GM12878 (cell line): ENCODE measurements around the gene DHRS7B. TPM values are rescaled to one million over a fixed set of nuclear protein-coding genes. Genes with fewer than 3 reads are reported as not detected.

Experiments
- ATAC-seq: fragments of 200-7000 bp; cut with Tn5 transposase; 3 replicates; pipeline ENCODE4 v1.9.1; 2020; ENCODE audit warnings: mild to moderate bottlenecking, moderate library complexity
- BruUV-seq: library from RNA; stranded (reverse); fragments of 400-500 nt; replicated peaks from 2 replicates; lab custom pipeline; 2021; lab: Mats Ljungman, UMichigan
- CTCF ChIA-PET: fragments of 300-600 bp; sonication (Branson Sonifier 250); formaldehyde crosslinking; extraction: SDS; loops from one replicate; lab custom pipeline; 2021; ENCODE audit warnings: inconsistent platforms; lab: Yijun Ruan, JAX
- POLR2A ChIA-PET: fragments of 350-600 bp; formaldehyde crosslinking; extraction: SDS; loops from one replicate; lab custom pipeline; 2021; ENCODE audit warnings: inconsistent platforms; lab: Charles Lee
- RAD21 ChIA-PET: fragments of 300-600 bp; sonication (Branson Sonifier 250); formaldehyde crosslinking; loops from one replicate; lab custom pipeline; 2023; ENCODE audit warnings: antibody characterized with exemption; ENCODE audit not compliant: unreplicated experiment; lab: Charles Lee
- SMC1A ChIA-PET: fragments of 300-600 bp; sonication (Branson Sonifier 250); formaldehyde crosslinking; loops from one replicate; lab custom pipeline; 2023; ENCODE audit not compliant: unreplicated experiment, uncharacterized antibody; lab: Charles Lee
- DNase-seq: peaks from one replicate; pipeline ENCODE4 v3.0.0-alpha.2; 2011; ENCODE audit warnings: low read depth, low spot score
- FAIRE-seq: peaks from 3 replicates; lab custom pipeline; 2011; peaks lifted over from hg19 to GRCh38; lab: Jason Lieb, UNC
- H2AFZ ChIP-seq: 2 replicates; pipeline ENCODE4 v1.6.0; 2011; ENCODE audit warnings: low read depth, low read length, control low read depth; ENCODE audit not compliant: control insufficient read depth
- H3K27ac ChIP-seq: 2 replicates; pipeline ENCODE4 v1.5.1; 2011; ENCODE audit warnings: control low read depth; ENCODE audit not compliant: control insufficient read depth, insufficient read depth
- H3K27me3 ChIP-seq, 2 experiments: replicated peaks in 1 of 2; 2 replicates each; pipeline versions ENCODE4 v1.6.0 to v1.6.1; 2011; ENCODE audit warnings: low read length in 1 of 2; ENCODE audit not compliant: control insufficient read depth in 2 of 2, insufficient read depth in 2 of 2
- H3K36me3 ChIP-seq, 2 experiments: 2 replicates each; pipeline ENCODE4 v1.5.1; 2011; ENCODE audit warnings: low read length in 1 of 2; ENCODE audit not compliant: control insufficient read depth in 2 of 2, insufficient read depth in 2 of 2
- H3K4me1 ChIP-seq: 2 replicates; pipeline ENCODE4 v1.6.1; 2011; ENCODE audit warnings: mild to moderate bottlenecking, low read length, moderate library complexity, mixed read lengths; ENCODE audit not compliant: control insufficient read depth, insufficient read depth
- H3K4me2 ChIP-seq: 2 replicates; pipeline ENCODE4 v1.6.0; 2011; ENCODE audit warnings: control low read depth; ENCODE audit not compliant: control insufficient read depth, insufficient read depth
- H3K4me3 ChIP-seq: fragments of 200-600 bp; sonication (generic); 2 replicates; pipeline ENCODE4 v1.5.1; 2016
- H3K79me2 ChIP-seq: 2 replicates; pipeline ENCODE4 v1.6.0; 2011; ENCODE audit warnings: low read length; ENCODE audit not compliant: control insufficient read depth, insufficient read depth
- H3K9ac ChIP-seq: 2 replicates; pipeline ENCODE4 v1.8.0; 2011; ENCODE audit warnings: low read length, control low read depth, mixed read lengths; ENCODE audit not compliant: control insufficient read depth, insufficient read depth
- H3K9me3 ChIP-seq: replicated peaks from 3 replicates; pipeline ENCODE4 v1.5.1; 2011; ENCODE audit warnings: mild to moderate bottlenecking, low read length; ENCODE audit not compliant: control insufficient read depth, insufficient read depth
- H4K20me1 ChIP-seq: 2 replicates; pipeline ENCODE4 v1.6.0; 2011; ENCODE audit not compliant: control insufficient read depth, insufficient read depth
- BACH1 ChIP-seq: fragments of 450-650 bp; IDR thresholded peaks from 2 replicates; pipeline ENCODE4 v1.6.1; 2017; ENCODE audit warnings: mild to moderate bottlenecking, borderline replicate concordance
- CBFB ChIP-seq: IDR thresholded peaks from 2 replicates; pipeline ENCODE4 v1.6.1; 2016; ENCODE audit warnings: antibody characterized with exemption, low read depth
- ELK1 ChIP-seq: IDR thresholded peaks from 2 replicates; pipeline ENCODE4 v1.6.1; 2012; ENCODE audit warnings: low read depth, low read length, improper control_type of control experiment
- RCOR1 ChIP-seq: conservative IDR thresholded peaks from 2 replicates; pipeline ENCODE4 v1.6.1; 2012; ENCODE audit warnings: low read depth, low read length, improper control_type of control experiment
- ZBED1 ChIP-seq: IDR thresholded peaks from 2 replicates; pipeline ENCODE4 v1.6.1; 2016; ENCODE audit warnings: borderline replicate concordance
- ZBTB11 ChIP-seq: fragments of 450-650 bp; formaldehyde crosslinking; IDR thresholded peaks from 2 replicates; pipeline ENCODE4 v1.5.0; 2022; ENCODE audit warnings: mild to moderate bottlenecking, missing genetic modification characterization
- ZNF592 ChIP-seq: fragments of 450-650 bp; IDR thresholded peaks from 2 replicates; pipeline ENCODE4 v1.6.1; 2017; ENCODE audit warnings: mild to moderate bottlenecking, moderate library complexity
- ZNF687 ChIP-seq: fragments of 450-650 bp; IDR thresholded peaks from 2 replicates; pipeline ENCODE4 v1.6.1; 2017; ENCODE audit warnings: mild to moderate bottlenecking, moderate library complexity
- WGBS: methylation state at CpG from one replicate; pipeline ENCODE4 v1.1.6; 2016; ENCODE audit warnings: low lambda C conversion rate; ENCODE audit not compliant: insufficient replicate concordance, insufficient coverage; ENCODE audit errors: missing lambda C conversion rate; 5-methylcytosine and 5-hydroxymethylcytosine counted together
- in situ Hi-C: fragments of 300-500 bp; cut with MboI; formaldehyde crosslinking; loops from 9 replicates; pipeline ENCODE4 v1.14.3; 2018; ENCODE audit warnings: mixed read lengths
- intact Hi-C: fragments of 100-400 bp; cut with micrococcal nuclease; formaldehyde crosslinking; loops from one replicate; pipeline ENCODE4 v1.14.2; 2022; ENCODE audit not compliant: unreplicated experiment
- polyA plus RNA-seq, 11 experiments: library from polyadenylated mRNA; depleted of rRNA in 4 of 11; unstranded in 6 of 11; stranded (reverse) in 5 of 11; fragments of >200 nt; fragmentation: Nextera tagmentation in 4 of 11; fragmentation: Illumina TruSeq in 1 of 11; extraction: Ambion mirVana in 4 of 11; extraction: Trizol in 1 of 11; gene quantifications; 1 replicate in 1 of 11; 2 replicates in 10 of 11; pipeline versions ENCODE4 v1.2.1 to v1.2.3, GENCODE V29; 2011 to 2016; ENCODE audit warnings: inconsistent platforms in 2 of 11, missing spikeins in 2 of 11, low read depth in 1 of 11
- total RNA-seq, 4 experiments: library from RNA; depleted of rRNA in 3 of 4; stranded (reverse); fragments of >200 nt in 3 of 4; fragmentation: Illumina TruSeq in 1 of 4; extraction: Trizol in 1 of 4; gene quantifications; 2 replicates each; pipeline versions ENCODE4 v1.2.1 to v1.2.3, GENCODE V29; 2013 to 2021

Gene DHRS7B
- total and polyA plus RNA-seq, 10 of the 15 experiments (the other 5 are each of a cell fraction or from before 2014, with no cell fraction given), result 11.1 to 35.6 (median 23.0) TPM

- TF ChIP-seq RCOR1 (no peak), ZBTB11 (CRISPR knock-in tag) (no peak), CBFB (no peak), ZBED1 (no peak), ZNF687 (no peak), ELK1 (no peak), ZNF592 (no peak), BACH1 (no peak)
- ATAC-seq, result no peak
- Histone ChIP-seq H3K36me3 (peaks cover 13 to 14% of the 10 kb centered on the region in 2 experiments), H4K20me1 (peaks cover 19% of the 10 kb centered on the region), H3K9me3 (no peaks in the 10 kb centered on the region), H3K27me3 (no peaks in the 10 kb centered on the region), H3K4me2 (no peak overlapping the region), H3K9ac (no peak overlapping the region), H3K27ac (no peak overlapping the region), H3K4me1 (peaks cover 11% of the 10 kb centered on the region), H3K79me2 (peaks cover 41% of the 10 kb centered on the region), H3K4me3 (no peak overlapping the region), H2AFZ (no peak overlapping the region)
- CTCF ChIA-PET, result no interaction called here
- POLR2A ChIA-PET, result interaction anchor here (1.3 kb wide), 1 partner anchor 12 kb away, joined by 4 read pairs; no protein-coding TSS in a partner anchor
- RAD21 ChIA-PET, result no interaction called here
- in situ Hi-C loops, result no loop called here
- no peak for DNase-seq
- 66% methylated on average over 5 of the region's 5 CpGs for WGBS
- no TSS peak for BruUV-seq
- intact Hi-C loops, result no loop called here
- SMC1A ChIA-PET, result interaction anchor here (1.3 kb wide), 1 partner anchor 12 kb away, joined by 3 read pairs; no protein-coding TSS in a partner anchor
- FAIRE-seq, result no peak
Observed at GRCh38 chr17:21201298-21201595, 74.5 kb downstream of the DHRS7B start.
